ENCODE measurements around the gene ALS2CL. TPM values are rescaled to one million over a fixed set of nuclear protein-coding genes. Genes with fewer than 3 reads are reported as not detected.

Gene ALS2CL
- total RNA-seq, 1 experiment from 2014 or later = 0.24 TPM

DNA sequence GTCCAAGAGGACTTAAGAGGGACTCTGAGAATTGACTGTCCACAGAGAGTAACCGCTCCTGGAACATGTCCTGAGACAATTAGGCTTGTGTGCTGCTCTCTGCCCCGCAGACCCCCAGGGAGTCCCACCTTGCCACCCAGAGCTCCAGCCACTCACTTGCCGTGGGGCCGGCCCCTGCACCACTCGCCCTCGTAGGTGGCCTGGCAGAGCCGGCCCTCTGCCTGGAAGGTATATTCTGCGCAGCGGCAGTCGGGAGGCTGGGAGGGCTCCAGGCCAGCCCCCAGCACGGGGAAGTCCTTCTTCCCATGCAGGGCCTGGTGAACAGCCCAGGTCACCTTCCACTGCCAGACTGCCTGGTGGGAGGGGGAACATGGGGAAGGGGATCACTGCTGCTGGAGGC is 10.5 kb downstream of the ALS2CL start:
- H3K4me1 ChIP-seq (ENCODE audit: insufficient read depth, low read length, poor library complexity, severe bottlenecking) = no peaks in the 10 kb centered on the region
- no peak for TF ChIP-seq EZH2 (IDR thresholded peaks at IDR 0.05; ENCODE audit: borderline replicate concordance, low read depth, low read length, poor library complexity, severe bottlenecking)
- TF ChIP-seq, protein P1, sequence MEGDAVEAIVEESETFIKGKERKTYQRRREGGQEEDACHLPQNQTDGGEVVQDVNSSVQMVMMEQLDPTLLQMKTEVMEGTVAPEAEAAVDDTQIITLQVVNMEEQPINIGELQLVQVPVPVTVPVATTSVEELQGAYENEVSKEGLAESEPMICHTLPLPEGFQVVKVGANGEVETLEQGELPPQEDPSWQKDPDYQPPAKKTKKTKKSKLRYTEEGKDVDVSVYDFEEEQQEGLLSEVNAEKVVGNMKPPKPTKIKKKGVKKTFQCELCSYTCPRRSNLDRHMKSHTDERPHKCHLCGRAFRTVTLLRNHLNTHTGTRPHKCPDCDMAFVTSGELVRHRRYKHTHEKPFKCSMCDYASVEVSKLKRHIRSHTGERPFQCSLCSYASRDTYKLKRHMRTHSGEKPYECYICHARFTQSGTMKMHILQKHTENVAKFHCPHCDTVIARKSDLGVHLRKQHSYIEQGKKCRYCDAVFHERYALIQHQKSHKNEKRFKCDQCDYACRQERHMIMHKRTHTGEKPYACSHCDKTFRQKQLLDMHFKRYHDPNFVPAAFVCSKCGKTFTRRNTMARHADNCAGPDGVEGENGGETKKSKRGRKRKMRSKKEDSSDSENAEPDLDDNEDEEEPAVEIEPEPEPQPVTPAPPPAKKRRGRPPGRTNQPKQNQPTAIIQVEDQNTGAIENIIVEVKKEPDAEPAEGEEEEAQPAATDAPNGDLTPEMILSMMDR (conservative IDR thresholded peaks at IDR 0.05; ENCODE audit: low read depth, low read length) = no peak
- no peak overlapping the region for H3K4me3 ChIP-seq (ENCODE audit: low read depth, low read length, poor library complexity, severe bottlenecking)
- no TSS peak for BruUV-seq (replicated peaks)
- H3K9me3 ChIP-seq (ENCODE audit: low read depth, low read length, poor library complexity, severe bottlenecking) = no peaks in the 10 kb centered on the region
- intact Hi-C loops (cut with micrococcal nuclease; ENCODE audit: unreplicated experiment) = no loop called here
- ChIA-PET POLR2A (ENCODE audit: low non-redundant PET) (no interaction called here), CTCF (no interaction called here)
- no peaks in the 10 kb centered on the region for H3K27me3 ChIP-seq (replicated peaks; ENCODE audit: insufficient read depth, low read depth, low read length, poor library complexity)
- no peak overlapping the region for H3K27ac ChIP-seq (ENCODE audit: low read depth, low read length, poor library complexity, severe bottlenecking)
- DNase-seq (ENCODE audit: low spot score) = no peak
- no peaks in the 10 kb centered on the region for H3K36me3 ChIP-seq (ENCODE audit: insufficient read depth, low read length, poor library complexity, severe bottlenecking)

- H3K36me3 ChIP-seq (ENCODE audit: insufficient read depth, low read length, poor library complexity, severe bottlenecking) = no peaks in the 10 kb centered on the region
- H3K9me3 ChIP-seq (ENCODE audit: low read depth, low read length, poor library complexity, severe bottlenecking) = no peaks in the 10 kb centered on the region
- ChIA-PET CTCF (no interaction called here), POLR2A (ENCODE audit: low non-redundant PET) (no interaction called here)
- BruUV-seq (replicated peaks) = no TSS peak
- intact Hi-C loops (cut with micrococcal nuclease; ENCODE audit: unreplicated experiment) = no loop called here
- no peaks in the 10 kb centered on the region for H3K27me3 ChIP-seq (replicated peaks; ENCODE audit: insufficient read depth, low read depth, low read length, poor library complexity)
- no peak overlapping the region for H3K4me3 ChIP-seq (ENCODE audit: low read depth, low read length, poor library complexity, severe bottlenecking)
- TF ChIP-seq, protein P1 (conservative IDR thresholded peaks at IDR 0.05; ENCODE audit: low read depth, low read length) = no peak
- no peak for TF ChIP-seq EZH2 (IDR thresholded peaks at IDR 0.05; ENCODE audit: borderline replicate concordance, low read depth, low read length, poor library complexity, severe bottlenecking)
- H3K4me1 ChIP-seq (ENCODE audit: insufficient read depth, low read length, poor library complexity, severe bottlenecking) = no peaks in the 10 kb centered on the region
- DNase-seq (ENCODE audit: low spot score) = no peak
- H3K27ac ChIP-seq (ENCODE audit: low read depth, low read length, poor library complexity, severe bottlenecking) = no peak overlapping the region
Measured at GRCh38 chr3:46681856-46682540, 11.5 kb downstream of the ALS2CL start.

GRCh38 chr3:46681387-46681786 is 12.1 kb downstream of the ALS2CL start:
- CTCF ChIA-PET = no interaction called here
- Histone ChIP-seq H3K4me1 (ENCODE audit: insufficient read depth, low read length, poor library complexity, severe bottlenecking) (no peaks in the 10 kb centered on the region), H3K4me3 (ENCODE audit: low read depth, low read length, poor library complexity, severe bottlenecking) (no peak overlapping the region), H3K36me3 (ENCODE audit: insufficient read depth, low read length, poor library complexity, severe bottlenecking) (no peaks in the 10 kb centered on the region), H3K27me3 (replicated peaks; ENCODE audit: insufficient read depth, low read depth, low read length, poor library complexity) (no peaks in the 10 kb centered on the region), H3K27ac (ENCODE audit: low read depth, low read length, poor library complexity, severe bottlenecking) (no peak overlapping the region), H3K9me3 (ENCODE audit: low read depth, low read length, poor library complexity, severe bottlenecking) (no peaks in the 10 kb centered on the region)
- no TSS peak for BruUV-seq (replicated peaks)
- POLR2A ChIA-PET (ENCODE audit: low non-redundant PET) = no interaction called here
- intact Hi-C loops (cut with micrococcal nuclease; ENCODE audit: unreplicated experiment) = no loop called here
- TF ChIP-seq, protein P1 (conservative IDR thresholded peaks at IDR 0.05; ENCODE audit: low read depth, low read length) = no peak
- no peak for TF ChIP-seq EZH2 (IDR thresholded peaks at IDR 0.05; ENCODE audit: borderline replicate concordance, low read depth, low read length, poor library complexity, severe bottlenecking)
- DNase-seq (ENCODE audit: low spot score) = no peak

All from A673 (cell line).